Testis (tissue), 2 donors: ENCODE data around the gene RHBDL1.

Source experiments
- POLR2A ChIP-seq: fragments of 450-650 bp; IDR thresholded peaks from one replicate; pipeline ENCODE4 v1.6.1; 2017; ENCODE audit warnings: antibody characterized with exemption, mild to moderate bottlenecking, moderate library complexity
- TF ChIP-seq, protein P1 (sequence below), 3 experiments: fragments of 450-650 bp in 2 of 3; fragments of 200-600 bp in 1 of 3; sonication (generic) in 1 of 3; IDR thresholded peaks; one replicate each; pipeline ENCODE4 v1.5.1; 2016 to 2019; ENCODE audit warnings: antibody characterized with exemption in 3 of 3, mild to moderate bottlenecking in 2 of 3, moderate library complexity in 1 of 3

- TF ChIP-seq, protein P1, sequence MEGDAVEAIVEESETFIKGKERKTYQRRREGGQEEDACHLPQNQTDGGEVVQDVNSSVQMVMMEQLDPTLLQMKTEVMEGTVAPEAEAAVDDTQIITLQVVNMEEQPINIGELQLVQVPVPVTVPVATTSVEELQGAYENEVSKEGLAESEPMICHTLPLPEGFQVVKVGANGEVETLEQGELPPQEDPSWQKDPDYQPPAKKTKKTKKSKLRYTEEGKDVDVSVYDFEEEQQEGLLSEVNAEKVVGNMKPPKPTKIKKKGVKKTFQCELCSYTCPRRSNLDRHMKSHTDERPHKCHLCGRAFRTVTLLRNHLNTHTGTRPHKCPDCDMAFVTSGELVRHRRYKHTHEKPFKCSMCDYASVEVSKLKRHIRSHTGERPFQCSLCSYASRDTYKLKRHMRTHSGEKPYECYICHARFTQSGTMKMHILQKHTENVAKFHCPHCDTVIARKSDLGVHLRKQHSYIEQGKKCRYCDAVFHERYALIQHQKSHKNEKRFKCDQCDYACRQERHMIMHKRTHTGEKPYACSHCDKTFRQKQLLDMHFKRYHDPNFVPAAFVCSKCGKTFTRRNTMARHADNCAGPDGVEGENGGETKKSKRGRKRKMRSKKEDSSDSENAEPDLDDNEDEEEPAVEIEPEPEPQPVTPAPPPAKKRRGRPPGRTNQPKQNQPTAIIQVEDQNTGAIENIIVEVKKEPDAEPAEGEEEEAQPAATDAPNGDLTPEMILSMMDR (IDR thresholded peaks at IDR 0.05), result no peak
- TF ChIP-seq POLR2A, result no peak
Observed at GRCh38 chr16:718922-719321, 43.5 kb downstream of the RHBDL1 start.
